ENCODE data around the gene CCDC85C.

- TF ChIP-seq CTCF (IDR thresholded peaks at IDR 0.05) (no peak), POLR2A (IDR thresholded peaks at IDR 0.05) (no peak)
Measured at GRCh38 chr14:99574099-99574880, 29.7 kb downstream of the CCDC85C start.
